Measurements from ENCODE around the gene ESPN.
A peak's percentile ranks its signal among the peaks of the same experiment; 100 is the strongest.

ESPN gene

GRCh38 chr1:6466751-6467150 is 42.2 kb downstream of the ESPN start:
- DNase-seq = no peak

GRCh38 chr1:6467224-6467623 is 42.6 kb downstream of the ESPN start:
- DNase-seq = no peak

GRCh38 chr1:6467744-6468688 is 43.4 kb downstream of the ESPN start:
- DNase-seq = no peak

GRCh38 chr1:6468729-6469461 is 44.3 kb downstream of the ESPN start:
- DNase-seq = no peak

- DNase-seq = no peak
These were observed 45.8 kb downstream of the ESPN start for GRCh38 chr1:6470132-6471085.

GRCh38 chr1:6471086-6471969 is 46.8 kb downstream of the ESPN start:
- peak in 1 of 3 experiments; percentile 89 for DNase-seq

GRCh38 chr1:6471970-6472368 is 47.4 kb downstream of the ESPN start:
- no peak for DNase-seq

- DNase-seq = peak in 1 of 3 experiments; percentile 27
These were observed 47.8 kb downstream of the ESPN start for GRCh38 chr1:6472391-6472790.

- DNase-seq = no peak
These were observed 48.6 kb downstream of the ESPN start for GRCh38 chr1:6473156-6473555.

GRCh38 chr1:6473974-6474814 is 49.6 kb downstream of the ESPN start:
- peak; percentile 92 to 94 (median 92) for DNase-seq

GRCh38 chr1:6474815-6475282 is 50.3 kb downstream of the ESPN start:
- DNase-seq = peak in 1 of 3 experiments; percentile 49

GRCh38 chr1:6475381-6476133 is 51.0 kb downstream of the ESPN start:
- peak; percentile 57 to 76 (median 65) for DNase-seq

- no peak for DNase-seq
These were observed 51.9 kb downstream of the ESPN start for GRCh38 chr1:6476483-6476882.

GRCh38 chr1:6477039-6477820 is 52.7 kb downstream of the ESPN start:
- DNase-seq = no peak

- DNase-seq = no peak
These were observed 57.2 kb downstream of the ESPN start for GRCh38 chr1:6481820-6482219.

GRCh38 chr1:6483017-6483760 is 58.6 kb downstream of the ESPN start:
- peak; percentile 11 to 62 (median 26) for DNase-seq

GRCh38 chr1:6483761-6484117 is 59.2 kb downstream of the ESPN start:
- DNase-seq = no peak

- peak in 1 of 3 experiments; percentile 36 for DNase-seq
These were observed 60.2 kb downstream of the ESPN start for GRCh38 chr1:6484826-6485167.
